HG03175 (cell line): ENCODE data around the gene C1QTNF12.
"Not testable (repeated sequence)": the region's sequence is repeated elsewhere in the genome, so short reads cannot be mapped to it uniquely, and the experiment has no call there.

Source experiments
- ATAC-seq: cut with Tn5 transposase; IDR thresholded peaks from one replicate; pipeline ENCODE4 v1.9.1; 2021; ENCODE audit warnings: mild to moderate bottlenecking, moderate library complexity; ENCODE audit not compliant: unreplicated experiment

Gene C1QTNF12

GRCh38 chr1:1259951-1260600 is 13.6 kb upstream of the C1QTNF12 start:
- no peak for ATAC-seq

- no peak for ATAC-seq
These were observed 13.0 kb upstream of the C1QTNF12 start for GRCh38 chr1:1259540-1259939.

- no peak for ATAC-seq
These were observed 12.6 kb upstream of the C1QTNF12 start for GRCh38 chr1:1259119-1259488.

- ATAC-seq = no peak
These were observed 10.7 kb upstream of the C1QTNF12 start for GRCh38 chr1:1256956-1257871.

GRCh38 chr1:1255611-1256010 is 9.1 kb upstream of the C1QTNF12 start:
- ATAC-seq = no peak

GRCh38 chr1:1255078-1255477 is 8.6 kb upstream of the C1QTNF12 start:
- no peak for ATAC-seq

GRCh38 chr1:1254667-1254998 is 8.1 kb upstream of the C1QTNF12 start:
- no peak for ATAC-seq

GRCh38 chr1:1253972-1254666 is 7.6 kb upstream of the C1QTNF12 start:
- no peak for ATAC-seq

GRCh38 chr1:1253314-1253713 is 6.8 kb upstream of the C1QTNF12 start:
- no peak for ATAC-seq

- ATAC-seq = peak; percentile 50
These were observed 4.3 kb upstream of the C1QTNF12 start for GRCh38 chr1:1250786-1251284.

- not testable (repeated sequence) for ATAC-seq
These were observed 1.7 kb upstream of the C1QTNF12 start for GRCh38 chr1:1248009-1248913.

- no peak for ATAC-seq
These were observed 905 bp upstream of the C1QTNF12 start for GRCh38 chr1:1247341-1247913.

- ATAC-seq = no peak
These were observed 525 bp downstream of the C1QTNF12 start for GRCh38 chr1:1245817-1246576.

GRCh38 chr1:1245178-1245816 is 1.2 kb downstream of the C1QTNF12 start:
- no peak for ATAC-seq

- no peak for ATAC-seq
These were observed 2.2 kb downstream of the C1QTNF12 start for GRCh38 chr1:1244192-1244811.

GRCh38 chr1:1243807-1244191 is 2.7 kb downstream of the C1QTNF12 start:
- ATAC-seq = no peak

- ATAC-seq = no peak
These were observed 3.3 kb downstream of the C1QTNF12 start for GRCh38 chr1:1243266-1243660.

- no peak for ATAC-seq
These were observed 3.9 kb downstream of the C1QTNF12 start for GRCh38 chr1:1242461-1243265.
